GM12865 (cell line): ENCODE data around the gene BCAS4.

ENCODE experiments used
- DNase-seq: peaks from one replicate; pipeline ENCODE4 v3.0.0; 2010; ENCODE audit warnings: low read depth
- H3K4me3 ChIP-seq: 2 replicates; pipeline ENCODE4 v1.5.1; 2011; ENCODE audit warnings: mild to moderate bottlenecking, low read depth, low read length, control low read depth
- TF ChIP-seq, protein P1 (sequence below): IDR thresholded peaks from 2 replicates; pipeline ENCODE4 v1.5.1; 2011; ENCODE audit warnings: low read length, control low read depth, low read depth, inconsistent platforms; ENCODE audit not compliant: insufficient read depth; ENCODE audit errors: missing control alignments

Gene BCAS4

DNA sequence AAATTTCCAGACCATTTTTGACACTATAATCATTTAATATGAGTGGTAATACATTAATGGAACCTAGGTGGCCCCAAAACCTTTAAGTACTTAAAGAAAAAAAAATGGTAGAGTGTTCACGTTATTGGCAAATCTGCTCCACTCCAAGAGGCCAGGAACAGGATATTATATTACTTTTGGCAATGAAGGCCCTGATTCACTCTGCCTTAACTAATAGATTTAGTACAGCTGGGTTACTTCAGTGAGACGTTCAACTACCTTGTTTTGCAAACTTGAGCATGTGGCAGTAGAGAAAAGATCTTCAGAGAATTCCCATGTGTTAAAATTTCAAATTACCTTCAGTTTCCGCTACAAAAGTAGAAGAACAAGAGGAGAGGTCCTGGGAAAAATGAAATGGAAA is 123.5 kb downstream of the BCAS4 start:
- TF ChIP-seq, protein P1, sequence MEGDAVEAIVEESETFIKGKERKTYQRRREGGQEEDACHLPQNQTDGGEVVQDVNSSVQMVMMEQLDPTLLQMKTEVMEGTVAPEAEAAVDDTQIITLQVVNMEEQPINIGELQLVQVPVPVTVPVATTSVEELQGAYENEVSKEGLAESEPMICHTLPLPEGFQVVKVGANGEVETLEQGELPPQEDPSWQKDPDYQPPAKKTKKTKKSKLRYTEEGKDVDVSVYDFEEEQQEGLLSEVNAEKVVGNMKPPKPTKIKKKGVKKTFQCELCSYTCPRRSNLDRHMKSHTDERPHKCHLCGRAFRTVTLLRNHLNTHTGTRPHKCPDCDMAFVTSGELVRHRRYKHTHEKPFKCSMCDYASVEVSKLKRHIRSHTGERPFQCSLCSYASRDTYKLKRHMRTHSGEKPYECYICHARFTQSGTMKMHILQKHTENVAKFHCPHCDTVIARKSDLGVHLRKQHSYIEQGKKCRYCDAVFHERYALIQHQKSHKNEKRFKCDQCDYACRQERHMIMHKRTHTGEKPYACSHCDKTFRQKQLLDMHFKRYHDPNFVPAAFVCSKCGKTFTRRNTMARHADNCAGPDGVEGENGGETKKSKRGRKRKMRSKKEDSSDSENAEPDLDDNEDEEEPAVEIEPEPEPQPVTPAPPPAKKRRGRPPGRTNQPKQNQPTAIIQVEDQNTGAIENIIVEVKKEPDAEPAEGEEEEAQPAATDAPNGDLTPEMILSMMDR = no peak
- no peak for DNase-seq
- H3K4me3 ChIP-seq = no peak overlapping the region

DNA sequence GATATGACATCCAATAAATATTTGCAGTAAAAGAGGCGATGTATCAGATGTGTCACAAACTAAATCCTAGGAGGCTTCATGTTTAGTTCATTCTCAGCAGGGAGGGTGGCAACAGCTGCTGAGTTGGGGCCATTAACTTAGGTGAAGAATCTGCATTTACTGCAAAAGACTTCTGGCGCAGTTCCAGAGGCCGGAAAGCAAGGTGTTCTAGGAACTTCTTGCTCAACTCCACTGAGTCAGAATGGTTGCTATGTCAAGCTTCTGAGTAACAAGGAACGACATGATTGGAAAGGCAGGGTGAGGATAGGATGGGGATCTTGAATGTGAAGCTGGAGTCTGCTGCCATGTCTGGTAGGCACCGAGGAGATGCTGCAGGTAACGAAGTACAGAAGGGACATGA is 124.7 kb downstream of the BCAS4 start:
- H3K4me3 ChIP-seq = no peak overlapping the region
- TF ChIP-seq, protein P1 = no peak
- no peak for DNase-seq

DNA sequence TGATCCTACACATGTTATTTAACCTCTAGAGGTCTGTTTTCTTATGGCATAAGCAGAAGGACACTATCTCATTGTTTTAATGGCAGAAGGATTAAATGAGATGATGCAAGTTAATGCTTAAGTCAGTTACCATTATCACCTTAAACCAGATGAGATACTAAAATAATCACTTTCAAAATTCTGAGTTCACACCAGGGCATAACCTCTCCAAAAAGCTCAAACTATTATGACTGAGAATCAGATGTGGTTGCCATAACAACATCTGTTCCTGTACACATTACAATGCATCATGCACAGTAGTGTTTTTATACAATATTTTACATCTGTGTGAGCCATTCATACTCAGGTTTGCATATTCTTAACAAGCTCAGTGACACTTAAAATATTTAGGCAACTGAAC is 126.1 kb downstream of the BCAS4 start:
- DNase-seq = no peak
- H3K4me3 ChIP-seq = no peak overlapping the region
- TF ChIP-seq, protein P1 = no peak

- no peak overlapping the region for H3K4me3 ChIP-seq
- DNase-seq = no peak
- TF ChIP-seq, protein P1 = no peak
Measured at GRCh38 chr20:50921803-50922501, 127.1 kb downstream of the BCAS4 start.

DNA sequence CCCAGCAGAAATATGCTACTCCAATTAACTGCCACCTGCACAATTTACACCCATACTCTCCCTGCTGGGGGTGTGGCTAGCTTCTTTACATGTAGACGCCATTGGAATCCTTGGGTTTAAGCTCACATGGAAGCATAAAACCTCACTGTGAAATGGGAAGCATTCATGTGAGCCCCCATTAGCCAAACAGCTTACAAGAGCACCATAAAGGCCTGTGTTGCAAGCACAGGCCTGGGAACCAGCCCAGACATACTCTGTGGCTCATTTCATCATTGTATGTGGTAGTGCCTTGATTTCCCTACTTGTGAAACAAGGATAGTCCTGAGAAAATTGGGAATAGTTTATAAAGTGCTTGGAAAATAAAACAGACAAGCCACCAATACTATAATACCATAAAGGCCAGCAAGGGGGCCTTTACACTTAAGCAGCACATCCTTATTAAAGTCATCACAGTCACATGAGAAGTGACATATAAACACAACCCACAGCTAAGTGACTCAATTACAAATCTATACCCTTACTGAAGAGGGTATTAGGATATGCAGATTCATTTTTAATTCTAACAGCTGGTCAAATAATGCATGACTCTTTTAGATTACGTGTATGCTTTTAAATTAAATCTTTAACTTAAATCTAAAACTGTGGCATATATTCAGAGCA is 129.5 kb downstream of the BCAS4 start:
- TF ChIP-seq, protein P1 = no peak
- no peak for DNase-seq
- H3K4me3 ChIP-seq = no peak overlapping the region

DNA sequence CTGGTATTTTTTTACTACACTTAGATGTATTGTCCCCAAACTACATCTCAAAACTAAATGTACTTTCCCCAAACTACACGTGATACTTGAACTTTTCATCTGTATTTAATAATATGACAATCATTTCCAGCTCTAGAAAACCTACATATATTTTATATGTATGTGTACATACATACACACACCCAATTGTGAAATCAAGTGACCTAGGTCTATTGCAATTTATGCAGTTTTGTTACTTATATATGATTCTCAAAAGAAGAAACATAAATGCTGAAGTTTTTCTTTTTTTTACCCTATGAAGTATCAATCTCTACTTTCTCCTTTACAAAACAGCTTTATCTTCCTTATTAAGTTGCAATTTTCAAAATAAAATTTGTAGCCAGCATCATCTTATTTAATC is 131.7 kb downstream of the BCAS4 start:
- DNase-seq = no peak

More for the DNA sequence above, 131.7 kb downstream of the BCAS4 start:
- TF ChIP-seq, protein P1 = no peak
- no peak overlapping the region for H3K4me3 ChIP-seq
